Stomach (tissue), 9 donors: ENCODE results near the gene GOLM1. TPM values are rescaled to one million over a fixed set of nuclear protein-coding genes. Genes with fewer than 3 reads are reported as not detected.
A peak's percentile ranks its signal among the peaks of the same experiment; 100 is the strongest.

Experiments used
- DNase-seq, 2 donors: peaks; one replicate each; pipeline versions ENCODE4 v3.0.0 to v3.0.0-alpha.2; 2013 to 2019
- H3K27ac ChIP-seq, 5 donors: fragments of 200-600 bp in 4 of 5; sonication (generic) in 4 of 5; one replicate each; pipeline ENCODE4 v1.5.1; 2013 to 2019; ENCODE audit warnings: mild to moderate bottlenecking in 1 of 5, moderate library complexity in 1 of 5
- H3K27me3 ChIP-seq, 3 donors: fragments of 200-600 bp; sonication (generic); one replicate each; pipeline ENCODE4 v1.5.1; 2017 to 2019; ENCODE audit warnings: mixed run types in 1 of 3
- H3K36me3 ChIP-seq, 4 donors: fragments of 200-600 bp; sonication (generic); 1 replicate in 3 of 4; 2 replicates in 1 of 4; pipeline ENCODE4 v1.5.1; 2016 to 2019
- H3K4me1 ChIP-seq, 4 donors: fragments of 200-600 bp; sonication (generic); one replicate each; pipeline ENCODE4 v1.5.1; 2016 to 2019
- H3K4me3 ChIP-seq, 4 donors: fragments of 200-600 bp; sonication (generic) in 3 of 4; one replicate each; pipeline ENCODE4 v1.5.1; 2016 to 2019; ENCODE audit warnings: mild to moderate bottlenecking in 1 of 4
- H3K9me3 ChIP-seq, 4 donors: fragments of 200-600 bp; sonication (generic); one replicate each; pipeline ENCODE4 v1.5.1; 2016 to 2019
- CTCF ChIP-seq, 7 experiments: fragments of 450-650 bp in 4 of 7; fragments of 200-600 bp in 3 of 7; sonication (generic) in 3 of 7; IDR thresholded peaks; one replicate each; pipeline ENCODE4 v1.5.1; 2016 to 2019; ENCODE audit warnings: antibody characterized with exemption in 7 of 7, control low read depth in 2 of 7, mild to moderate bottlenecking in 1 of 7
- EP300 ChIP-seq: sonication (generic); formaldehyde crosslinking; IDR thresholded peaks from one replicate; pipeline ENCODE4 v1.6.1; 2017; ENCODE audit warnings: antibody characterized with exemption
- POLR2A ChIP-seq, 4 donors: fragments of 450-650 bp; IDR thresholded peaks; one replicate each; pipeline ENCODE4 v1.6.1; 2016; ENCODE audit warnings: antibody characterized with exemption in 4 of 4, control low read depth in 2 of 4, mild to moderate bottlenecking in 1 of 4, moderate library complexity in 1 of 4
- POLR2AphosphoS5 ChIP-seq, 3 donors: sonication (generic); formaldehyde crosslinking; IDR thresholded peaks; one replicate each; pipeline ENCODE4 v1.6.1; 2016; ENCODE audit warnings: antibody characterized with exemption in 3 of 3
- WGBS, 5 donors: extraction: QIAGEN DNeasy Blood & Tissue Kit in 3 of 5; methylation state at CpG; one replicate each; pipeline versions ENCODE4 v1.1.5 to v1.1.7; 2013 to 2018; 5-methylcytosine and 5-hydroxymethylcytosine counted together
- intact Hi-C: fragments of 100-400 bp; cut with DNase I; formaldehyde crosslinking; loops from one replicate; pipeline ENCODE4 v1.15.1; 2023; ENCODE audit warnings: low total_unique reads
- polyA plus RNA-seq, 3 donors: library from polyadenylated mRNA; stranded (reverse); fragments of 200-250 nt; gene quantifications; one replicate each; pipeline ENCODE4 v1.2.3, GENCODE V29; 2013
- total RNA-seq, 5 donors: library from RNA; depleted of rRNA; stranded (reverse); fragments of >200 nt; gene quantifications; one replicate each; pipeline versions ENCODE4 v1.1.0 to v1.2.3, GENCODE V29; 2014 to 2016
- donor health status: healthy with polysubstance abuse.
- donor health status: Bipolar disorder and iron deficiency.
- donor health status: healthy.

The GOLM1 gene
- total and polyA plus RNA-seq, 8 donors, result 16.0 to 160 (median 39.4) TPM

GRCh38 chr9:86079865-86080469 is 19.4 kb downstream of the GOLM1 start:
- WGBS, 5 donors, result 28 to 47% (median 40%) methylated on average over 5 of the region's 5 CpGs
- Histone ChIP-seq H3K9me3 (no peaks in the 10 kb centered on the region), H3K27me3 (no peaks in the 10 kb centered on the region), H3K4me3 (no peak overlapping the region), H3K27ac (peak overlapping the region; percentile 15 to 72 (median 53)), H3K36me3 (peaks cover 0 to 23% (median 13%) of the 10 kb centered on the region in 4 donors), H3K4me1 (peaks cover 8 to 56% (median 23%) of the 10 kb centered on the region in 4 donors)
- TF ChIP-seq POLR2AphosphoS5 (IDR thresholded peaks at IDR 0.05) (peak in 1 of 3 donors; percentile 11), POLR2A (IDR thresholded peaks at IDR 0.05) (no peak)
- DNase-seq, result peak in 1 of 2 donors; percentile 50
- intact Hi-C loops, result no loop called here

GRCh38 chr9:86079421-86079831 is 19.9 kb downstream of the GOLM1 start:
- Histone ChIP-seq H3K27me3 (no peaks in the 10 kb centered on the region), H3K4me1 (peaks cover 8 to 56% (median 23%) of the 10 kb centered on the region in 4 donors), H3K27ac (peak overlapping the region; percentile 15 to 72 (median 41)), H3K36me3 (peaks cover 0 to 28% (median 18%) of the 10 kb centered on the region in 4 donors), H3K4me3 (peak overlapping the region in 1 of 4 donors; percentile 0), H3K9me3 (no peaks in the 10 kb centered on the region)
- DNase-seq, result peak; percentile 41 to 53
- intact Hi-C loops, result no loop called here
- WGBS, 5 donors, result 38 to 65% (median 43%) methylated on average over 10 of the region's 10 CpGs
- TF ChIP-seq EP300 (no peak), POLR2AphosphoS5 (IDR thresholded peaks at IDR 0.05) (peak in 1 of 3 donors; percentile 40)

GRCh38 chr9:86078731-86079130 is 20.6 kb downstream of the GOLM1 start:
- Histone ChIP-seq H3K27me3 (no peaks in the 10 kb centered on the region), H3K36me3 (peaks cover 0 to 31% (median 20%) of the 10 kb centered on the region in 4 donors), H3K9me3 (no peaks in the 10 kb centered on the region), H3K4me3 (peak overlapping the region in 1 of 4 donors; percentile 0), H3K4me1 (peaks cover 8 to 56% (median 23%) of the 10 kb centered on the region in 4 donors), H3K27ac (peak overlapping the region in 3 of 5 donors; percentile 34 to 72 (median 59))
- TF ChIP-seq EP300 (no peak), POLR2A (IDR thresholded peaks at IDR 0.05) (no peak), CTCF (IDR thresholded peaks at IDR 0.05) (no peak), POLR2AphosphoS5 (IDR thresholded peaks at IDR 0.05) (no peak)
- intact Hi-C loops, result no loop called here
- no peak for DNase-seq
- WGBS, 5 donors, result 81 to 97% (median 90%) methylated on average over 8 of the region's 8 CpGs

GRCh38 chr9:86077276-86077675 is 22.1 kb downstream of the GOLM1 start:
- intact Hi-C loops, result no loop called here
- peak in 1 of 2 donors; percentile 87 for DNase-seq
- no peaks in the 10 kb centered on the region for H3K27me3 ChIP-seq
- H3K4me3 ChIP-seq, result peak overlapping the region in 1 of 4 donors; percentile 3
- TF ChIP-seq EP300, result no peak
- TF ChIP-seq POLR2AphosphoS5 (IDR thresholded peaks at IDR 0.05), result peak in 2 of 3 donors; percentile 73 to 84
- peaks cover 8 to 44% (median 26%) of the 10 kb centered on the region in 4 donors for H3K4me1 ChIP-seq
- peaks cover 0 to 32% (median 21%) of the 10 kb centered on the region in 4 donors for H3K36me3 ChIP-seq
- H3K27ac ChIP-seq, result peak overlapping the region in 2 of 5 donors; percentile 10 to 46
- 70 to 87% (median 81%) methylated on average over 8 to 13 of the region's 13 CpGs for WGBS, 5 donors
- H3K9me3 ChIP-seq, result no peaks in the 10 kb centered on the region

GRCh38 chr9:86075132-86076109 is 23.9 kb downstream of the GOLM1 start:
- WGBS, 5 donors, result 81 to 89% (median 87%) methylated on average over 12 of the region's 12 CpGs
- Histone ChIP-seq H3K27me3 (no peaks in the 10 kb centered on the region), H3K27ac (no peak overlapping the region), H3K4me3 (no peak overlapping the region), H3K36me3 (peaks cover 0 to 43% (median 21%) of the 10 kb centered on the region in 4 donors), H3K9me3 (no peaks in the 10 kb centered on the region), H3K4me1 (peaks cover 8 to 36% (median 25%) of the 10 kb centered on the region in 4 donors)
- intact Hi-C loops, result no loop called here
- DNase-seq, result no peak
- TF ChIP-seq EP300, result no peak
- no peak for TF ChIP-seq POLR2AphosphoS5 (IDR thresholded peaks at IDR 0.05)
- no peak for TF ChIP-seq CTCF (IDR thresholded peaks at IDR 0.05)
- TF ChIP-seq POLR2A (IDR thresholded peaks at IDR 0.05), result no peak
